NCI-H146 treated with DMSO at 0.1 percent for 48 hours (cell line): ENCODE results near the gene PRR15L.
A peak's percentile ranks its signal among the peaks of the same experiment; 100 is the strongest.
"Not testable (repeated sequence)": the region's sequence is repeated elsewhere in the genome, so short reads cannot be mapped to it uniquely, and the experiment has no call there.

Source experiments
- DNase-seq: peaks from one replicate; lab custom pipeline; 2025; ENCODE audit not compliant: unreplicated experiment; lab: John Stamatoyannopoulos, UW

Gene PRR15L

DNA sequence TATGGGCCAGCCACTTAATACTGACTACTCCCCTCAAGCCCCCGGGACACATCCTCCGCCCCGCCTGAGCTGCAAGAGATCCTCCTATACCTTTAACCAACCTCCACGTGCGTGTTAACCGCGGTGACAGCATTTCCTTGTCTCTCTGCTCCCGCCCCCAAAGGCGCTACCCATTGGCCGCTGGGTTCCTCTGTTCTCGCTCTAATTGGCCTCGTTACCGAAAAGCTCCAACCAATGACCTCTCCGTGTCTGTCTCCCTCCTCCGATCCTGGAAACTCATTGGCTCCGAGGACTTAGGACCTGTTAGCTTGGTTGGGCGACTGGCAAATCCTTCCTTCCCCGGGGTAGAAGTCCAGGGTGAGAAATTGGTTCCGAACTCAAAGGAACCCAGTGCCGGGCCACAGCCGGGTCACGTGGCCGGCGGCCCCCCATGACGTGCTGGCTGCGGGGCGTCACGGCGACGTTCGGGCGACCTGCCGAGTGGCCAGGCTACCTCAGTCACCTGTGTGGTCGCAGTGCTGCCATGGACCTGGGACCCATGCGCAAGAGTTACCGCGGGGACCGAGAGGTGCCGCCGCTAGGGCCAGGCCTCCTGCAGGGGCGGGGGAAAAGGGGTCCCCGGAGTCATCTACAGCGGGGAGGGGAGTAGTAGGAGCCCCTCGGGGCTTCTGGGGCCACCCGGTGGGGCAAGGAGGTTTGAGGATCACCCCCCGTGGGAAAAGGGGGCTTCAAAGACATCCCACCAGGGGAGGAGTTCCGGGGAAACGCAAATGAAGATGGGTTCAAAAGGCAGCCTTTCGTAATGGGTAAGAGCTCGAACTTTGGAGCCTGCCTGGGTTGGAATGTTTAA, 16.2 kb downstream of the PRR15L start, which contains the start of gene PNPO:
PNPO (plus strand) TSS at position 326 of the 850 bp plus-strand sequence; CDS start at position 431, 105 bp downstream.
- peak; percentile 97 for DNase-seq

DNA sequence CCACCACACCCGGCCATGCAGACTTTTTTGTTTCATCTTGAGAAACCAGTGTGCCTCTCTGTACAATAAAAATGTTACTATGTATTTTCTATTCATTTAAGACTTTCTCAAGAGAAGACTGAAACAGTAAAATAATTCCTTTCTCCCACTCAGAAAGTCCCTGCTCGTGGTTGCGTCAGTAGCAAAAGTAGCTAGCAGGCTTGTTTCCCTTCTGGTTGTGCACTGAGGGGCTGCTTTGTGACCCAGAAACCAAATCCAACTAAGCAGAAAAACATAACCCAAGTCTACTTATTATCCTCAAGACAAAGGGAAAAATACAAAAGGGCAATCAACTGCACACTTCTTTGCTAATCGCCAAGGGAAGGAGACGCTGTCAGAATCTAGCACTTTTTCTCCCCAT, 19.7 kb downstream of the PRR15L start:
- DNase-seq: no peak

DNA sequence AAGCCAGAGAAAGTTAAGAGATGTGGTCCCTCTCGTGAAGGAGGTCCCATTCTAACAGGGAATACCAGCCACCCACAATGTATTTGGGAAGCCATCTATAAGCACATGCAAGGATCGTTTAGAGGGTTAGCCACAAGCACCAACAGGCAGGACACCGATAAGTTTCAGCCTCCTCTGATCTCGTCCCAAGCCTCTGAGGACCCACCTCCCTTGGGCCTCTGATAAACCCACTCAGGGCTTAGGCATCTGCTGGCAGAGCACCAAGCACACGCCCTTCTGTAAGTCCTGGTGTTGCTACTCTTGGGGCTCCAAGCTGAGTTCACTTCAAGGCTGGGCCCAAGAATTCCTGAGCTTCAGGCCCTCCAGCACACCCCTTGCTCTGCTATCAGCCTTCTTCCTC, 21.7 kb downstream of the PRR15L start:
- DNase-seq: no peak

DNA sequence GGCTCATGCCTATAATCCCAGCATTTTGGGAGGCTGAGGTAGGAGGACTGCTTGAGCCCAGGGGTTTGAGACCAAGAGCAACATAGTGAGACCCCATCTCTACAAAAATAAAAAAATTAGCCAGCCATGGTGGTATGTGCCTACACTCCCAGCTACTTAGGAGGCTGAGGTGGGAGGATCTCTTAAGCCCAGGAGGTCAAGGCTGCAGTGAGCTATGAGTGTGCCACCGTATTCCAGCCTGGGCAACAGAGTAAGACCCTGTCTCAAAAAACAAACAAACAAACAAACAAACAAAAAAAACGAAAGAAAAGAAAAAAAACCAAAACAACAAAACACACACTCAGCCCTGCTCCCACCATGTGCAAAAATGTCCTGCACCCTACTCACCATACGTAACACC, 22.2 kb downstream of the PRR15L start:
- DNase-seq: not testable (repeated sequence)

DNA sequence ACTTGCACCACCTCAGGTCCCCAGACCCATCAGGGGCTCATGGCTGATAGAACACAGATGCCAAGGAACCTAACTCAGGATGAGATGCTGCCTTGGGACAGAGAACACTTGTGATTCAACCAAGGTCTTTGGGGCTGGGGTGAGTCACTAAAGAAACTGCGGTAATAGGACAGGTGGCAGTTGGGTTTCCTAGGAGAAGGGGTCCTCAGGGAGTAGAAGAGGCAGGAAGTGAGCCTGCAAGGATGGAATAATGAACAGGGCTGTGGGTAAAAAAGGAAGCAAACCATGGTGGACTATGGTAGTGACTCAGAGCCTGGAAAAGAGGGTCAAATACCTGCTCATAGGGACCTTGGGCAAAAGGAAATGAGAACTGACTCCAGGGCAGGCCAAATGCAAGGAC, 22.8 kb downstream of the PRR15L start:
- no peak for DNase-seq

DNA sequence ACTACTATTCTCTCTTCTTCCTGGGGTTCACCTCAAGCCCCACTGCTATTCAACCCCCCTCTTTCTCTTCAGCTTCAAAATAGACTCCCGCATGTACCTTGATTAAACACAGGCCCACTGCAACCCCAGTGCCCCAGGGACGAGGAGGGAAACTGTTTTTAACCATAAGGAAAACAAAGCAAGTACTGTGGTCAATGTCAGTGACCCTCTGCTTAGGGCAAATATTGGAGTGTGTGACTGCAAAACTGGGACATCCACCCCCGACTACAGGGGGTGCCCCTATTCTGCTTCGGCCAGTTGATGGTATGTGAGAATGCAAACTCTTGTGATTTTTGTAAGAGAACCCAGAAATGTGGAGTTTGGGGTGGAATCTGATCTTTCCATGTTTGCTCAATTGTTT, 25.8 kb downstream of the PRR15L start:
- no peak for DNase-seq

DNA sequence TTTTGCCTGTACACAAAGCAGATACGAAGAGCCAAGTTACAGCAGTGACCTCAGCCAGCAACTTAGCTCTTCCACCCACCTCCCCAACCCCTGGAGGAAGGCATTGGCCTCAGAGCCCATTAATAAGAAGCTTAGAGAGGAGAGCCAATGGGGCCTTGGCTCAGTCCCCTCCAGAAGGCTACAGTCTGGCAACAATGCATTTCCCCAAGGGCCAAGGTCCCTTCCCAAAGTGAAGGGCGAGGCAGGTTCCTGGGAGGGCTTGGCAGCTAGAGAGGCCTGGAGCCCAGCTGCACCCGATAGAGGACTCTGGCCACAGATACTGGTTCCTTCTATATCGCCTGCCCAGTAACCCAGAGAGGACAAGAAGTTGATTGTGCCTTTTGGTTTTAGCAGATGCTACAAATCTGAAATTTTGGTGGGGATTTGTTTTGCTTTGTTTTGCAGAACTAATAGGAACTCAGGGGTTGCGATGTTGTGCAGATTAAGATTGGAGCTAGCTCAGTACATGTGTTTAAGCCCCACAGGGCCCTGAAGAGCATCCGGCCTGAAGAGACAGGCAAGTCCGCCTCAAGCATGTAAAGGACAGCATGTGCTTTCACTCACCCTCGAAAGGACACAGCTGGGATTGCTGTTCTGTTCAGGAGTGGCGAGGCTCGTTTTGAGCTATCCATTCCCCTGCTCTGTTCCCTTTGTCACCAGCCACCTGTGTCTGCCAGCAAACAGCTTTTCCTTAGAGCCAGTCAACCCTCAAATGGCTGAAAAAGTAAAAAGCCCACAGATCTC, 28.3 kb downstream of the PRR15L start:
- no peak for DNase-seq

DNA sequence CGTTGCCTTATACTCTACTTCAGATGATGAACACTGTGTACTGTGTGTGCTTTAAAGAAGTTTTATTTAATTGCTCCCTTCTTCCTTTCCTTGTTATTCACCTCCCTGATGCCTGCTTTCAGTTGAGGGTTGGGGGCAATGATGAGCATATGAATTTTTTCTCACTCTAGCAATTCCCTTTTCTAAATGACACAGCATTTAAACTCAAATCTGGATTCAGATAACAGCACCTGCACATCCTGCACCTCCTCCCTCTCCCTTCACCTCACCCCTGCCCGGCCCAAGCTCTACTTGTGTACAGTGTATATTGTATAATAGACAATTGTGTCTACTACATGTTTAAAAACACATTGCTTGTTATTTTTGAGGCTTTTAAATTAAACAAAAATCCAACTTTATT, 29.3 kb downstream of the PRR15L start:
- no peak for DNase-seq

DNA sequence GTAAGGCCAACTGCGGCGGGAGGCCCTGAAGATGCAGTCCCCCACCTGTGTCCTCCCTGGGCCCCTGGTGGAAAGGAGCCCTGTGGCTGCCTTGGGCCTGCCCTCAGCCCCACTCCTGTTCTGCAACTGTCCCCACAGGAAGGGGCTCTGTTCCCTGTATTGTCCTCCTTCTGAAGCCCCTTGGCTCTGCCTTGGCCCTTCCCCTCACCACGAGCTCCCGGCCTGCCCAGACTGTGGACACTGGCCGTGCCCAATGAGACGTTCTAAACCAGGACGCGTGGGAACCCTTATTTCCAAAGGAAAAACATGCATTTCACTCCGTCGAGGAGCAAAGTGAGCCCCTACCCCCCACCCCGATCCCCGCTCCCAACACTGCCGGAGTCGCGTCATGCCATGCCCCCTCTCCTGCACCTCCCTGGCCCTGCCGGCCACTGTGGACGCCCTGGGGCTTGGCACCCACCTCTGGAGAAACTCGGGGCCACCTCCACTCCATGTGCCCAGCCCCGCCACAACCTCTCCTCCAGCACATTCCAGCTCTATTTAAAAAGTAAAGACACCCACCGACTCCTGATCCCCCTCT, 29.8 kb downstream of the PRR15L start:
- no peak for DNase-seq

DNA sequence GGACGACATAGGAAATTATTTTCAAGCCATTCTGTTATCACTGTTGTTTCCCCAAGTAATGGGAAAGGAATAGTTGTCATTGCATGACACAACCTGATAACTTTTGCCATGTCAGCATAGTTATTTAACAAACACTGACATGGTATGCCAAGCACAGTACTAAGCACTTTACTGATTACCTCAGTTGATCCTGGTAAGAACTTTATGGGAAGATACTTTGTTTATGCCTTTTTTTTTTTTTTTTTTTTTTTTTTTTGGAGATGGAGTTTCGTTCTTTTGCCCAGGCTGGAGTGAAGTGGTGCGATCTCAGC, 32.0 kb downstream of the PRR15L start:
- no peak for DNase-seq

DNA sequence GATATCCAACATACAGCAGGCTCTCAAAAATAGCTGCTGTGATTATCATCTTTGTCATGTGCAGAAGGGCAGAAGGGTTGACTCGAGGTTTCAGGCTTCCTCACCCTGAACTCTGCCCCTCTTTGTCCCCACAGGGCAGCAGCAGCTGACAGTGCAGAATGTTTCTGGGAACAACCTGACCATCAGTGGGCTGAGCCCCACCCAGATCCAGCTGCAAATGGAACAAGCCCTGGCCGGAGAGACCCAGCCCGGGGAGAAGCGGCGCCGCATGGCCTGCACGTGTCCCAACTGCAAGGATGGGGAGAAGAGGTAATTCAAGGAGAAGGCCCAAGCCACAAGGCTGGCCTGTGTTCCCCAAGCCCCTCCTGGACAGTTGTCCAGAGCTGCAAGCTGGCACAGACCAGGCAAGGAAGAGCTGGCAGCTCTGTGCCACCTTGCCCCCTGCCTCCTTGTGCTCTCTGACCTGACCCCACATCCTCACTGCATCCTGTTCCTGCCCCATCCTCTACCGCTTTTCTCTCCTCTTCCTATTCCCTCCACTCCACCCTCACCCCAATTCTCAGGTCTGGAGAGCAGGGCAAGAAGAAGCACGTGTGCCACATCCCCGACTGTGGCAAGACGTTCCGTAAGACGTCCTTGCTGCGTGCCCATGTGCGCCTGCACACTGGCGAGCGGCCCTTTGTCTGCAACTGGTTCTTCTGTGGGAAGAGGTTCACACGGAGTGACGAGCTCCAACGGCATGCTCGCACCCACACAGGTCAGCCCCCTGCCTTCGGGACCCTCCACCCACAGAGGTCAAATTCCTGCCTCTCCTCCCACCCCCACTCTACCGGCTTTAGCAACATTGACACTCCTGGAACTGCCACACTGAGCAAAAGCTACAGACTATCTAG, 32.7 kb downstream of the PRR15L start:
- DNase-seq: no peak

DNA sequence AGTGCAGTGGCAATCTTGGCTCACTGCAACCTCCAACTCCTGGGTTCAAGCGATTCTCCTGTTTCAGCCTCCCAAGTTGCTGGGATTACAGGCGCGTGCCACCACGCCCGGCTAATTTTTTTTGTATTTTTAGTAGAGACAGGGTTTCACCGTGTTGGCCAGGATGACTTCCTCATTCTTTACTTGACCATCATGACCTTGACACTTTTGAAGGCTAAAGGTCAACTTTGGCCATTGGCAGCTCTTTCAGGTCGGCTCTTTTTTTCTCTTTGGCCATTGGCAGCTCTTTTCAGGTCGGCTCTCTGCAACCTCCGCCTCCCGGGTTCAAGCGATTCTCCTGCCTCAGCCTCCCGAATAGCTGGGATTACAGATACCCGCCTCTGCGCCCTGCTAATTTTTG, 37.8 kb downstream of the PRR15L start:
- DNase-seq: not testable (repeated sequence)

DNA sequence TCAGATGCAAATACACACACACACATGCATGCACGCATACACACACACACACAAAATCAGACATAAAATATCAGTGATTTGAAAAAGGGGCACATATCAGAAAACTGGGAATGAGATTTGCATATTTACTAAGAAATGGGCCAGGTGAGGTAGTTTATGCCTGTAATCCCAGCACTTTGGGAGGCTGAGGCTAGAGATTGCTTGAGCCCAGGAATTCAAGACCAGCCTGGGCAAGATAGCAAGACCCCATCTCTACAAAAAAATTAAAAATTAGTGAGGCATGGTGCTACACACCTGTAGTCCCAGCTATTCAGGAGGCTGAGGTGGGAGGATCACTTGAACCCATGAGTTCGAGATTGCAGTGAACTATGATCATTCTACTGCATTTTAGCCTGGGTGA, 38.7 kb downstream of the PRR15L start:
- DNase-seq: no peak

DNA sequence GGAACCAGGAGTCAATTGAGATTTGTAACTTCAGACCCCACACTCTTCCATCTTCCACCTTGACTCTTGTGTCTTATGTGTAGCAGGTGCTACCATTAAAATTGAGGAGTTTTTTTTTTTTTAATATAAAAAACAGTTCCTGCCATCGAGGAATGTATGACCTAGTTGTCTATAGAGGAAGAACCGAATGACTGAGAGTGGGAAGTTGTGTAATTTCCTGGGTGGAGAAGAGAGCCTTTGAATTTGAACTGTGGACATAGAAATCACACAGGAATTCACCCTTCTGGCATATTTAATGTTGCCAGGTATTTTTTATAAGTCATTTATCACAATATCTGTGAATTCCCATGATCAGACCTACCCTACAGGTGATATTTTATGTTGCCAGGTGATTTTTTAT, 39.7 kb downstream of the PRR15L start:
- DNase-seq: no peak

DNA sequence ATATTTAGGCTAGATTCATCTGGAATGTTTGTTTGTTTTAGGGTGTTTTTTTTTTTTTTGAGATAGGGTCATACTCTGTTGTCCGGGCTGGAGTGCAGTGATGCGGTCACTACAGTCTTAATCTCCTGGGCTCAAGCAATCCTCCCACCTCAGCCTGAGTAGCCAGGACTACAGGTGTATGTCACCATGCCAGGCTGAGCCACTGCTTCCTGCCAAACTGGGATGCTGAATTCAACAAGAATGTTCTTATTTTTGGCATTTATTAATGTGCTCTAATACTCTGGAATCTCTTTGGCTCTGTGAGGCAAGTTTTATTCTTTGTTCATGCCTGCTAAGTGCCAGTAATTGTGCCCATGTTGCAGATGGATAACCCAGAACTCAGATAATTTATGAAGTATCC, 40.1 kb downstream of the PRR15L start:
- no peak for DNase-seq

DNA sequence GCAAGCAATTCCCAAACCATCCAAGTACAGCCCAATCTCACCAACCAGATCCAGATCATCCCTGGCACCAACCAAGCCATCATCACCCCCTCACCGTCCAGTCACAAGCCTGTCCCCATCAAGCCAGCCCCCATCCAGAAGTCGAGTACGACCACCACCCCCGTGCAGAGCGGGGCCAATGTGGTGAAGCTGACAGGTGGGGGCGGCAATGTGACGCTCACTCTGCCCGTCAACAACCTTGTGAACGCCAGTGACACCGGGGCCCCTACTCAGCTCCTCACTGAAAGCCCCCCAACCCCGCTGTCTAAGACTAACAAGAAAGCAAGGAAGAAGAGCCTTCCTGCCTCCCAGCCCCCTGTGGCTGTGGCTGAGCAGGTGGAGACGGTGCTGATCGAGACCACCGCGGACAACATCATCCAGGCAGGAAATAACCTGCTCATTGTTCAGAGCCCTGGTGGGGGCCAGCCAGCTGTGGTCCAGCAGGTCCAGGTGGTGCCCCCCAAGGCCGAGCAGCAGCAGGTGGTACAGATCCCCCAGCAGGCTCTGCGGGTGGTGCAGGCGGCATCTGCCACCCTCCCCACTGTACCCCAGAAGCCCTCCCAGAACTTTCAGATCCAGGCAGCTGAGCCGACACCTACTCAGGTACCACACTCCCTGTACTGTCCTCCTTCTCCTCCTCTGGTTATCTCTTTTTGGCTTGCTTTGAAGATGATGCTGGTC, 41.0 kb downstream of the PRR15L start:
- DNase-seq: no peak

DNA sequence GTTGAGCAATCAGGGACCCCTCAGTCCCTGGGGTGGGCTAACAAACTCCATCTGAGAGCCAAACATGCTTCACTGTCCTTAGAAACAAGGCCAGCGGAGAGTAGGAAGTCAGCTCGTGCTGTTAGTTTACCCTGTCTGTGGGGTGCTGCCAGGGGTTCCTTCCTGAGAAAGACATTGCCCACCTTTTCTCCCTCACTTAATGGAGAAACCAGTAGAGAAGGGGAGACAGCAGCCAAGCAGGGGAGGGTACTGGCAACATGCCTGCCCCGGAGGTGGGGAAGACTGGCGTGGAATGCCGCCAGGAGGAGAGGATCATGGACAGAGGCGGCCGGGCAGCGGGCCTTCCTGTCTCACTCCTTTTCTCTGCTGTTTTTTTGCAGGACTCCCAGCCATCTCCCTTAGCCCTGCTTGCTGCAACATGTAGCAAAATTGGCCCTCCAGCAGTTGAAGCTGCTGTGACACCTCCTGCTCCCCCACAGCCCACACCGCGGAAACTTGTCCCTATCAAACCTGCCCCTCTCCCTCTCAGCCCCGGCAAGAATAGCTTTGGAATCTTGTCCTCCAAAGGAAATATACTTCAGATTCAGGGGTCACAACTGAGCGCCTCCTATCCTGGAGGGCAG, 41.8 kb downstream of the PRR15L start:
- no peak for DNase-seq

DNA sequence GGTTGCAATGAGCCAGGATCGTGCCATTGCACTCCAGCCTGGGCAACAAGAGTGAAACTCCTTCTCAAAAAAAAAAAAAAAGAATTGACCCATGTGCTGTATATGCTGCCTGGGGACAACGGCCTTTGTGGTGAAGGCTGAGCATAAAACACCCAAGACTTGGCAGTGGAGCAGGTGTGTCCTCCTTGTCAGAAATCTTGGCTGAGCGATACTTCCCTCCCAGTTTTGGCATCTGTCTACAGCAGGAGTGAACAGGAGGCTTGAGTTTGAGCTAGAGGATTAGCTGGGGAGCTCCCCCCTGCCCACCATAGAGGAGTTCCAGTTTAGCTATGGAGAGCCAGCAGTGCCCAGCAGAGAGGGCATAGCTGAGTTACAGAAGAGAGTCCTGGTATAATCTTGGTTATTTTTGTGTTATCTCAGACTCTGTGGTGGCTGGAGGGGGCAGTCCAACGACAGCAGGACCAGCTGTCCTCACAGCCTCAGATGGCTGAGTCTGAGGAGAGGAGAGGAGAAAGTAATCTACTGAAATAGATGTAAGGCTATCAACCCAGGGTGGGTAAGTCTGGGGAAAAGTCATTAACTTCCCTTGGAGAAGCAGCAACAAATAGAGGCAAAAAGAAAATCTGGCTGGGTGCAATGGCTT, 43.3 kb downstream of the PRR15L start:
- DNase-seq: no peak

DNA sequence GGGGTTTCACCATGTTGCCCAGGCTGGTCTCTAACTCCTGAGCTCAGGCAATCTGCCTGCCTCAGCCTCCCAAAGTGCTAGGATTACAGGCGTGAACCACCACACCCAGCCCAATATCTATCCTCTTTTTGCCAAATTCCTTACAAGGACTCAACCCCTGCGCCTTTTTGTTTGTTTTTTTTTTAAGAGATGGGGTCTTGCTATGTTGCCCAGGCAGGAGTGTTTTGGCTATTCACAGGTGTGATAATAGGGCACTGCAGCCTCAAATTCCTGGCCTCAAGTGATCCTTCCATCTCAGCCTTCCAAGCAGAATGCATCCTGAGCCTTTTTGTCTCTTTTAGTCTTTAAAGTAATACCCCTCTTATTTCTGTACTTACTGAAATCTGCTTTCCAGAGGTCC, 44.6 kb downstream of the PRR15L start:
- no peak for DNase-seq
